HepG2 (cell line): Measurements from ENCODE around the gene CHTF8. TPM values are rescaled to one million over a fixed set of nuclear protein-coding genes. Genes with fewer than 3 reads are reported as not detected.
A peak's percentile ranks its signal among the peaks of the same experiment; 100 is the strongest.

ENCODE experiments used
- ETV6 ChIP-seq: sonication (generic); formaldehyde crosslinking; conservative IDR thresholded peaks from 2 replicates; pipeline ENCODE4 v1.4.0; 2020; ENCODE audit warnings: missing genetic modification reagents
- FLYWCH1 ChIP-seq: sonication (generic); formaldehyde crosslinking; IDR thresholded peaks from 2 replicates; pipeline ENCODE4 v1.8.1; 2023; ENCODE audit warnings: mild to moderate bottlenecking, missing genetic modification reagents
- GTF3A ChIP-seq: sonication (generic); formaldehyde crosslinking; conservative IDR thresholded peaks from 2 replicates; pipeline ENCODE4 v1.4.0; 2020; ENCODE audit warnings: mild to moderate bottlenecking, missing genetic modification reagents
- HNRNPK ChIP-seq: fragments of 200-400 bp; formaldehyde crosslinking; IDR thresholded peaks from 2 replicates; pipeline ENCODE4 v1.6.1; 2018; ENCODE audit warnings: low read length, low read depth, moderate library complexity, mild to moderate bottlenecking; ENCODE audit not compliant: poor library complexity, severe bottlenecking
- NFKB2 ChIP-seq: sonication (generic); formaldehyde crosslinking; IDR thresholded peaks from 2 replicates; pipeline ENCODE4 v1.4.0; 2020; ENCODE audit warnings: missing genetic modification reagents, borderline replicate concordance
- NR1H2 ChIP-seq: sonication (generic); formaldehyde crosslinking; IDR thresholded peaks from 2 replicates; pipeline ENCODE4 v1.8.1; 2022; ENCODE audit warnings: low read depth, missing genetic modification reagents, borderline replicate concordance
- PHB2 ChIP-seq: fragments of 450-650 bp; IDR thresholded peaks from 2 replicates; pipeline ENCODE4 v1.6.1; 2018; ENCODE audit not compliant: partially characterized antibody
- RBFOX2 ChIP-seq: fragments of 200-400 bp; formaldehyde crosslinking; IDR thresholded peaks from 2 replicates; pipeline ENCODE4 v1.6.1; 2017; ENCODE audit warnings: low read depth, mild to moderate bottlenecking, low read length
- SMAD3 ChIP-seq: sonication (generic); formaldehyde crosslinking; IDR thresholded peaks from 2 replicates; pipeline ENCODE4 v1.4.0; 2020; ENCODE audit warnings: missing genetic modification reagents
- TEAD2 ChIP-seq: sonication (generic); formaldehyde crosslinking; IDR thresholded peaks from 2 replicates; pipeline ENCODE4 v1.9.0; 2021; ENCODE audit warnings: missing genetic modification reagents
- TEF ChIP-seq: sonication (generic); formaldehyde crosslinking; IDR thresholded peaks from 2 replicates; pipeline ENCODE4 v1.5.0; 2020; ENCODE audit warnings: missing genetic modification reagents
- ZMYM4 ChIP-seq: sonication (generic); formaldehyde crosslinking; IDR thresholded peaks from 2 replicates; pipeline ENCODE4 v1.8.1; 2023; ENCODE audit warnings: mild to moderate bottlenecking, missing genetic modification reagents
- ZNF121 ChIP-seq: sonication (generic); formaldehyde crosslinking; IDR thresholded peaks from 2 replicates; pipeline ENCODE4 v1.5.0; 2020; ENCODE audit warnings: mild to moderate bottlenecking, missing genetic modification reagents
- ZNF770 ChIP-seq: sonication (generic); formaldehyde crosslinking; IDR thresholded peaks from 2 replicates; pipeline ENCODE4 v1.5.0; 2020; ENCODE audit warnings: mild to moderate bottlenecking, missing genetic modification reagents
- ZNF773 ChIP-seq: sonication (generic); formaldehyde crosslinking; IDR thresholded peaks from 2 replicates; pipeline ENCODE4 v1.4.0; 2020; ENCODE audit warnings: missing genetic modification reagents, borderline replicate concordance
- ZSCAN9 ChIP-seq: IDR thresholded peaks from 2 replicates; pipeline ENCODE4 v1.6.1; 2016; ENCODE audit warnings: borderline replicate concordance
- polyA plus RNA-seq, 8 experiments: library from polyadenylated mRNA; depleted of rRNA in 3 of 8; stranded (reverse) in 7 of 8; unstranded in 1 of 8; fragments of >200 nt; fragmentation: Illumina TruSeq in 4 of 8; extraction: Trizol in 4 of 8; gene quantifications; 2 replicates each; pipeline versions ENCODE4 v1.2.1 to v1.2.3, GENCODE V29; 2011 to 2016; ENCODE audit warnings: low read depth in 4 of 8, missing spikeins in 1 of 8, mixed read lengths in 1 of 8; ENCODE audit not compliant: insufficient read depth in 1 of 8
- total RNA-seq, 5 experiments: library from RNA; depleted of rRNA; stranded (reverse); fragments of >200 nt; fragmentation: Illumina TruSeq; extraction: Trizol; gene quantifications; 2 replicates each; pipeline ENCODE4 v1.2.3, GENCODE V29; 2016; ENCODE audit warnings: low read depth in 1 of 5
- TF ChIP-seq, protein P1 (sequence below): sonication (generic); formaldehyde crosslinking; conservative IDR thresholded peaks from 2 replicates; pipeline ENCODE4 v1.4.0; 2020; ENCODE audit warnings: missing genetic modification reagents
- TF ChIP-seq, protein P2 (sequence below), 2 experiments: sonication (generic) in 1 of 2; formaldehyde crosslinking in 1 of 2; IDR thresholded peaks; 2 replicates each; pipeline versions ENCODE4 v1.4.0 to v1.6.1; 2016 to 2020; ENCODE audit warnings: borderline replicate concordance in 1 of 2, low read depth in 1 of 2, mild to moderate bottlenecking in 1 of 2, missing genetic modification reagents in 1 of 2
- TF ChIP-seq, protein P3 (sequence below): sonication (generic); formaldehyde crosslinking; IDR thresholded peaks from 2 replicates; pipeline ENCODE4 v1.4.0; 2020; ENCODE audit warnings: mild to moderate bottlenecking, missing genetic modification reagents

CHTF8 gene
- total and polyA plus RNA-seq, 2 of the 13 experiments (the other 11 are each of a cell fraction or from before 2014, with no cell fraction given): 37.2 to 67.5 TPM

- TF ChIP-seq, protein P1, sequence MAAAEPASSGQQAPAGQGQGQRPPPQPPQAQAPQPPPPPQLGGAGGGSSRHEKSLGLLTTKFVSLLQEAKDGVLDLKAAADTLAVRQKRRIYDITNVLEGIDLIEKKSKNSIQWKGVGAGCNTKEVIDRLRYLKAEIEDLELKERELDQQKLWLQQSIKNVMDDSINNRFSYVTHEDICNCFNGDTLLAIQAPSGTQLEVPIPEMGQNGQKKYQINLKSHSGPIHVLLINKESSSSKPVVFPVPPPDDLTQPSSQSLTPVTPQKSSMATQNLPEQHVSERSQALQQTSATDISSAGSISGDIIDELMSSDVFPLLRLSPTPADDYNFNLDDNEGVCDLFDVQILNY (CRISPR knock-in tag): 0 out of 2 replicates have a peak, but pooled peaks have one; percentile 23
- TF ChIP-seq TEAD2: no peak
- TF ChIP-seq, protein P2, sequence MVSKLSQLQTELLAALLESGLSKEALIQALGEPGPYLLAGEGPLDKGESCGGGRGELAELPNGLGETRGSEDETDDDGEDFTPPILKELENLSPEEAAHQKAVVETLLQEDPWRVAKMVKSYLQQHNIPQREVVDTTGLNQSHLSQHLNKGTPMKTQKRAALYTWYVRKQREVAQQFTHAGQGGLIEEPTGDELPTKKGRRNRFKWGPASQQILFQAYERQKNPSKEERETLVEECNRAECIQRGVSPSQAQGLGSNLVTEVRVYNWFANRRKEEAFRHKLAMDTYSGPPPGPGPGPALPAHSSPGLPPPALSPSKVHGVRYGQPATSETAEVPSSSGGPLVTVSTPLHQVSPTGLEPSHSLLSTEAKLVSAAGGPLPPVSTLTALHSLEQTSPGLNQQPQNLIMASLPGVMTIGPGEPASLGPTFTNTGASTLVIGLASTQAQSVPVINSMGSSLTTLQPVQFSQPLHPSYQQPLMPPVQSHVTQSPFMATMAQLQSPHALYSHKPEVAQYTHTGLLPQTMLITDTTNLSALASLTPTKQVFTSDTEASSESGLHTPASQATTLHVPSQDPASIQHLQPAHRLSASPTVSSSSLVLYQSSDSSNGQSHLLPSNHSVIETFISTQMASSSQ (IDR thresholded peaks at IDR 0.05; ENCODE audit: low read depth): no peak
- TF ChIP-seq, protein P2 (CRISPR knock-in tag; IDR thresholded peaks at IDR 0.05; ENCODE audit: borderline replicate concordance): no peak
- no peak for TF ChIP-seq ZNF121
- TF ChIP-seq NR1H2 (CRISPR knock-in tag): no peak
- TF ChIP-seq ZNF770 (CRISPR knock-in tag): peak; percentile 28; the same call in 1 of the 2 replicates
- TF ChIP-seq, protein P3, sequence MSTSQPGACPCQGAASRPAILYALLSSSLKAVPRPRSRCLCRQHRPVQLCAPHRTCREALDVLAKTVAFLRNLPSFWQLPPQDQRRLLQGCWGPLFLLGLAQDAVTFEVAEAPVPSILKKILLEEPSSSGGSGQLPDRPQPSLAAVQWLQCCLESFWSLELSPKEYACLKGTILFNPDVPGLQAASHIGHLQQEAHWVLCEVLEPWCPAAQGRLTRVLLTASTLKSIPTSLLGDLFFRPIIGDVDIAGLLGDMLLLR (CRISPR knock-in tag): 0 out of 2 replicates have a peak, but pooled peaks have one; percentile 50
- no peak for TF ChIP-seq ZNF773 (CRISPR knock-in tag)
- no peak for TF ChIP-seq GTF3A
- peak; percentile 20; the same call in 1 of the 2 replicates for TF ChIP-seq ZMYM4 (CRISPR knock-in tag)
- peak; percentile 39 for TF ChIP-seq HNRNPK
- no peak for TF ChIP-seq TEF (CRISPR knock-in tag)
- TF ChIP-seq PHB2: no peak
- TF ChIP-seq NFKB2 (CRISPR knock-in tag): no peak; the same call in 1 of the 2 replicates
- TF ChIP-seq FLYWCH1 (CRISPR knock-in tag): 0 out of 2 replicates have a peak, but pooled peaks have one; percentile 38
- TF ChIP-seq RBFOX2: peak; percentile 47; the same call in 1 of the 2 replicates
- 0 out of 2 replicates have a peak, but pooled peaks have one; percentile 35 for TF ChIP-seq ETV6 (CRISPR knock-in tag)
- no peak for TF ChIP-seq SMAD3 (CRISPR knock-in tag)
- TF ChIP-seq ZSCAN9 (CRISPR knock-in tag): no peak
Observed at GRCh38 chr16:69105501-69106361, 26.7 kb downstream of the CHTF8 start, which contains the start of gene HAS3 (continued).
